Fibroblast of lung (primary cell): Measurements from ENCODE around the gene DHRS11. TPM values are rescaled to one million over a fixed set of nuclear protein-coding genes. Genes with fewer than 3 reads are reported as not detected.
A peak's percentile ranks its signal among the peaks of the same experiment; 100 is the strongest.

ENCODE experiments used
- DNase-seq, 2 donors: peaks; one replicate each; pipeline versions ENCODE4 v3.0.0 to v3.0.0-alpha.2; 2010; ENCODE audit warnings: low read depth in 2 of 2
- H2AFZ ChIP-seq: 2 replicates; pipeline ENCODE4 v1.5.1; 2012; ENCODE audit warnings: low read length, control low read depth, inconsistent platforms
- H3K27ac ChIP-seq: 2 replicates; pipeline ENCODE4 v1.5.1; 2011; ENCODE audit warnings: low read length, control low read depth; ENCODE audit not compliant: insufficient read depth
- H3K27me3 ChIP-seq: 2 replicates; pipeline ENCODE4 v1.5.1; 2011; ENCODE audit warnings: mild to moderate bottlenecking, low read length; ENCODE audit not compliant: control insufficient read depth, insufficient read depth
- H3K36me3 ChIP-seq: 2 replicates; pipeline ENCODE4 v1.5.1; 2011; ENCODE audit warnings: low read length; ENCODE audit not compliant: control insufficient read depth, insufficient read depth
- H3K4me1 ChIP-seq: 2 replicates; pipeline ENCODE4 v1.5.1; 2011; ENCODE audit warnings: low read length; ENCODE audit not compliant: control insufficient read depth, insufficient read depth; ENCODE audit errors: extremely low read depth
- H3K4me2 ChIP-seq: 2 replicates; pipeline ENCODE4 v1.5.1; 2011; ENCODE audit warnings: low read length, control low read depth; ENCODE audit not compliant: insufficient read depth; ENCODE audit errors: extremely low read depth
- H3K4me3 ChIP-seq, 4 experiments: fragments of 200-600 bp in 1 of 4; sonication (generic) in 1 of 4; replicated peaks in 1 of 4; 2 replicates each; pipeline ENCODE4 v1.5.1; 2011 to 2016; ENCODE audit warnings: low read length in 4 of 4, low read depth in 3 of 4, mild to moderate bottlenecking in 3 of 4, control low read depth in 2 of 4, inconsistent platforms in 1 of 4, mixed read lengths in 1 of 4; ENCODE audit not compliant: insufficient read depth in 1 of 4; ENCODE audit errors: control extremely low read depth in 1 of 4
- H3K79me2 ChIP-seq: 2 replicates; pipeline ENCODE4 v1.5.1; 2012; ENCODE audit warnings: mild to moderate bottlenecking, low read length, inconsistent platforms; ENCODE audit not compliant: control insufficient read depth, insufficient read depth
- H3K9ac ChIP-seq: 2 replicates; pipeline ENCODE4 v1.5.1; 2011; ENCODE audit warnings: mild to moderate bottlenecking, low read length, control low read depth; ENCODE audit not compliant: insufficient read depth
- H3K9me3 ChIP-seq: 2 replicates; pipeline ENCODE4 v1.5.1; 2012; ENCODE audit warnings: low read depth, low read length; ENCODE audit not compliant: control insufficient read depth, insufficient read depth
- H4K20me1 ChIP-seq: 2 replicates; pipeline ENCODE4 v1.5.1; 2011; ENCODE audit warnings: low read length; ENCODE audit not compliant: control insufficient read depth, insufficient read depth; ENCODE audit errors: extremely low read depth
- CTCF ChIP-seq, 2 donors: IDR thresholded peaks in 1 of 2; conservative IDR thresholded peaks in 1 of 2; 1 replicate in 1 of 2; 2 replicates in 1 of 2; pipeline ENCODE4 v1.5.1; 2011 to 2012; ENCODE audit warnings: low read length in 2 of 2, control low read depth in 1 of 2, inconsistent platforms in 1 of 2, low read depth in 1 of 2, mild to moderate bottlenecking in 1 of 2
- EZH2 ChIP-seq: IDR thresholded peaks from 2 replicates; pipeline ENCODE4 v1.5.1; 2012; ENCODE audit warnings: low read length, control low read depth, mild to moderate bottlenecking; ENCODE audit errors: missing control alignments
- polyA plus RNA-seq, 2 donors: library from polyadenylated mRNA; depleted of rRNA in 1 of 2; stranded (reverse) in 1 of 2; unstranded in 1 of 2; fragments of >200 nt; gene quantifications; 2 replicates each; pipeline ENCODE4 v1.2.1, GENCODE V29; 2011 to 2012; ENCODE audit warnings: missing spikeins in 1 of 2
- total RNA-seq: library from RNA; depleted of rRNA; stranded (reverse); fragments of >200 nt; gene quantifications from 2 replicates; pipeline ENCODE4 v1.2.1, GENCODE V29; 2014

The DHRS11 gene
- total and polyA plus RNA-seq, 2 donors (not counting 1 experiment from before 2014, with no cell fraction given) = 4.6 to 5.9 TPM

- H3K4me1 ChIP-seq = peaks cover 2% of the 10 kb centered on the region
- H3K79me2 ChIP-seq = no peaks in the 10 kb centered on the region
- no peak overlapping the region for H2AFZ ChIP-seq
- no peaks in the 10 kb centered on the region for H4K20me1 ChIP-seq
- no peak overlapping the region for H3K4me2 ChIP-seq
- H3K36me3 ChIP-seq = peaks cover 13% of the 10 kb centered on the region
- H3K27me3 ChIP-seq = no peaks in the 10 kb centered on the region
- DNase-seq = no peak
- no peak overlapping the region for H3K9ac ChIP-seq
- TF ChIP-seq EZH2 = no peak
- TF ChIP-seq CTCF (conservative IDR thresholded peaks at IDR 0.05 in 1 of 2, IDR thresholded peaks at IDR 0.05 in 1 of 2; ENCODE audit: low read depth in 1 of 2, low read length in 2 of 2) = no peak
- no peak overlapping the region for H3K27ac ChIP-seq
- H3K4me3 ChIP-seq = no peak overlapping the region
- H3K9me3 ChIP-seq = no peaks in the 10 kb centered on the region
Measured at GRCh38 chr17:36586138-36586537, 5.5 kb upstream of the DHRS11 start.

- peaks cover 8% of the 10 kb centered on the region for H3K36me3 ChIP-seq
- peaks cover 5% of the 10 kb centered on the region for H3K4me1 ChIP-seq
- no peak overlapping the region for H3K4me3 ChIP-seq
- no peak overlapping the region for H2AFZ ChIP-seq
- H3K27ac ChIP-seq = no peak overlapping the region
- H3K79me2 ChIP-seq = no peaks in the 10 kb centered on the region
- TF ChIP-seq CTCF (conservative IDR thresholded peaks at IDR 0.05 in 1 of 2, IDR thresholded peaks at IDR 0.05 in 1 of 2; ENCODE audit: low read depth in 1 of 2, low read length in 2 of 2) (no peak), EZH2 (no peak)
- no peaks in the 10 kb centered on the region for H3K9me3 ChIP-seq
- peak; percentile 47 to 58 for DNase-seq
- H3K27me3 ChIP-seq = no peaks in the 10 kb centered on the region
- no peaks in the 10 kb centered on the region for H4K20me1 ChIP-seq
- H3K9ac ChIP-seq = no peak overlapping the region
- no peak overlapping the region for H3K4me2 ChIP-seq
Measured at GRCh38 chr17:36590082-36590481, 1.6 kb upstream of the DHRS11 start.

GRCh38 chr17:36592316-36592715, 637 bp downstream of the DHRS11 start:
- Histone ChIP-seq H3K27ac (no peak overlapping the region), H3K27me3 (no peaks in the 10 kb centered on the region), H3K4me3 (peak overlapping the region; percentile 56 to 75 (median 64)), H3K9ac (peak overlapping the region; percentile 85), H3K9me3 (no peaks in the 10 kb centered on the region), H3K79me2 (no peaks in the 10 kb centered on the region), H2AFZ (no peak overlapping the region), H3K4me1 (peaks cover 5% of the 10 kb centered on the region), H4K20me1 (no peaks in the 10 kb centered on the region), H3K36me3 (peaks cover 2% of the 10 kb centered on the region), H3K4me2 (peak overlapping the region; percentile 89)
- no peak for TF ChIP-seq CTCF (conservative IDR thresholded peaks at IDR 0.05 in 1 of 2, IDR thresholded peaks at IDR 0.05 in 1 of 2; ENCODE audit: low read depth in 1 of 2, low read length in 2 of 2)
- TF ChIP-seq EZH2 = no peak
- DNase-seq = peak in 1 of 2 donors; percentile 28
